ENCODE results near the gene SLIT2. TPM values are rescaled to one million over a fixed set of nuclear protein-coding genes. Genes with fewer than 3 reads are reported as not detected.

SLIT2 gene
- total RNA-seq, 6 experiments from 2014 or later: 0.87 to 2.5 (median 1.3) TPM

GRCh38 chr4:20259707-20260106, 8.0 kb downstream of the SLIT2 start:
- DNase-seq (no peak), ATAC-seq (no peak)
- H3K27ac ChIP-seq: no peak overlapping the region
- H3K27me3 ChIP-seq: peaks cover 0 to 3% of the 10 kb centered on the region in 2 donors
- H3K36me3 ChIP-seq: no peaks in the 10 kb centered on the region
- peaks cover 0 to 2% (median 0%) of the 10 kb centered on the region in 4 donors for H3K4me1 ChIP-seq
- TF ChIP-seq, protein P1, sequence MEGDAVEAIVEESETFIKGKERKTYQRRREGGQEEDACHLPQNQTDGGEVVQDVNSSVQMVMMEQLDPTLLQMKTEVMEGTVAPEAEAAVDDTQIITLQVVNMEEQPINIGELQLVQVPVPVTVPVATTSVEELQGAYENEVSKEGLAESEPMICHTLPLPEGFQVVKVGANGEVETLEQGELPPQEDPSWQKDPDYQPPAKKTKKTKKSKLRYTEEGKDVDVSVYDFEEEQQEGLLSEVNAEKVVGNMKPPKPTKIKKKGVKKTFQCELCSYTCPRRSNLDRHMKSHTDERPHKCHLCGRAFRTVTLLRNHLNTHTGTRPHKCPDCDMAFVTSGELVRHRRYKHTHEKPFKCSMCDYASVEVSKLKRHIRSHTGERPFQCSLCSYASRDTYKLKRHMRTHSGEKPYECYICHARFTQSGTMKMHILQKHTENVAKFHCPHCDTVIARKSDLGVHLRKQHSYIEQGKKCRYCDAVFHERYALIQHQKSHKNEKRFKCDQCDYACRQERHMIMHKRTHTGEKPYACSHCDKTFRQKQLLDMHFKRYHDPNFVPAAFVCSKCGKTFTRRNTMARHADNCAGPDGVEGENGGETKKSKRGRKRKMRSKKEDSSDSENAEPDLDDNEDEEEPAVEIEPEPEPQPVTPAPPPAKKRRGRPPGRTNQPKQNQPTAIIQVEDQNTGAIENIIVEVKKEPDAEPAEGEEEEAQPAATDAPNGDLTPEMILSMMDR (IDR thresholded peaks at IDR 0.05): no peak
- TF ChIP-seq POLR2A (IDR thresholded peaks at IDR 0.05): no peak
- H3K9me3 ChIP-seq: no peaks in the 10 kb centered on the region
- intact Hi-C loops (cut with DNase I): no loop called here
- H3K4me3 ChIP-seq: no peak overlapping the region

DNA sequence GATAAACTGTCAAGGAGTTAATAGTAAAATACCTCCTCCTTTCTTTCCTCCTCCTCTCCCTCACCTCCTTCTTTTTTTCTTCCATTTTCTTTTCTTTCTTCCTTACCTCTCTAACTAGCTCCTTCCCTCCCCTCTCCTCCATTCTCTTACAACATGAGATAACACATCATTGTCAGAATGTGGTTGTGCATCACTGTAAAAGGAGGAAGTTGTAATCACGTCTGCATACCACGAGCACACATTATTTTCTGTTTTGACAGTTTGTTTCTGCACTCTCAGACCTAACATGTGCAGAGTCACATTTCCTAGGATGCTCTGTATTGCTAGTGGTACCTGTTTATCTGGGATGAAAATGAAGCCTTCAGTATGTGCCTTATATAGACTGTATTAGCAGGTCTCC, 9.1 kb downstream of the SLIT2 start:
- ATAC-seq (no peak), DNase-seq (no peak)
- no peaks in the 10 kb centered on the region for H3K9me3 ChIP-seq
- intact Hi-C loops (cut with DNase I): no loop called here
- WGBS (ENCODE audit: insufficient coverage, low coverage, low lambda C conversion rate, missing lambda C conversion rate): 27% methylated on average over 2 of the region's 2 CpGs
- no peak for TF ChIP-seq POLR2A (IDR thresholded peaks at IDR 0.05)
- TF ChIP-seq, protein P1 (IDR thresholded peaks at IDR 0.05): no peak
- no peaks in the 10 kb centered on the region for H3K36me3 ChIP-seq
- no peak overlapping the region for H3K4me3 ChIP-seq
- no peaks in the 10 kb centered on the region for H3K4me1 ChIP-seq
- H3K27ac ChIP-seq: no peak overlapping the region
- no peaks in the 10 kb centered on the region for H3K27me3 ChIP-seq

DNA sequence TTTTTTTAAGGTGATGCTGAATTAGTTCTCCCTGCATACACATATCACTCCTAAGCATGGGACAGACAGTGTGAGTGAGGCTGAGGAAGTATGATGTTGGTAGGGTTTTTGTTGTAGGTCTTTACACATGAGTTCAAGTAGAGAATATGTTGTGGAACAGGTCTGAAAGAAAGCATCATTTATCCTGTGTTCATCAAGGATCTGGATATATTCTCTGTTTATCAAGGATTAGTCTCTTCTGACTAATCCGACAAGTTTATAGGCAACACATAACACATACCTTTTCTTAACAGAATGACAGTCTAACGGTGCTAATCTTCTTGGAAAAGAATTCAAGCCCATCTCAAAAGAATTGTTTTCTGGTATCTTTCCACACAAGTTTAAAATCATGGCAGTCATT, 10.5 kb downstream of the SLIT2 start:
- Histone ChIP-seq H3K36me3 (no peaks in the 10 kb centered on the region), H3K4me3 (no peak overlapping the region), H3K27me3 (no peaks in the 10 kb centered on the region), H3K9me3 (no peaks in the 10 kb centered on the region), H3K4me1 (no peaks in the 10 kb centered on the region), H3K27ac (no peak overlapping the region)
- no peak for ATAC-seq
- DNase-seq: no peak
- 65% methylated on average over 2 of the region's 2 CpGs for WGBS (ENCODE audit: insufficient coverage, low coverage, low lambda C conversion rate, missing lambda C conversion rate)
- TF ChIP-seq, protein P1 (IDR thresholded peaks at IDR 0.05): no peak
- no peak for TF ChIP-seq POLR2A (IDR thresholded peaks at IDR 0.05)
- intact Hi-C loops (cut with DNase I): no loop called here

DNA sequence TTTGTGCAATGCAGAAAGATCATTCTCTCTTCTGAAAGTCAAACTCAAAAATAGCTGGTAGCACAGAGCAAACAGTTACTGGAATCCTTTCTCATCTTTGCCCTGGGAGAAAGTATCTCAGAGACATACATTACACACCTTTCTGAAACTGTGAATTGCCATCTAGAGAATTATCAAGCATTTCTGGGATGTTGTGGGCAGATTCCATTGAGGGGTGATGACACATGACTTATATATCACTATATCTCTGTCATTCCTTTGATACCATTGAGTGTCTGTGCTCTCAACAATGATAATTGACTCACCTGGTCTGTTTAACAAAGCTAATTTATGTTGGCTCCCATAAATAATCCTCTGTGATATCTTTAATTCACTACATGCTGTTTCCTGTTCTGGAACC, 13.0 kb downstream of the SLIT2 start:
- Histone ChIP-seq H3K36me3 (no peaks in the 10 kb centered on the region), H3K4me1 (no peaks in the 10 kb centered on the region), H3K27ac (no peak overlapping the region), H3K4me3 (no peak overlapping the region), H3K9me3 (no peaks in the 10 kb centered on the region), H3K27me3 (no peaks in the 10 kb centered on the region)
- DNase-seq (no peak), ATAC-seq (no peak)
- TF ChIP-seq POLR2A (IDR thresholded peaks at IDR 0.05): no peak
- TF ChIP-seq, protein P1 (IDR thresholded peaks at IDR 0.05): no peak
- intact Hi-C loops (cut with DNase I): no loop called here

DNA sequence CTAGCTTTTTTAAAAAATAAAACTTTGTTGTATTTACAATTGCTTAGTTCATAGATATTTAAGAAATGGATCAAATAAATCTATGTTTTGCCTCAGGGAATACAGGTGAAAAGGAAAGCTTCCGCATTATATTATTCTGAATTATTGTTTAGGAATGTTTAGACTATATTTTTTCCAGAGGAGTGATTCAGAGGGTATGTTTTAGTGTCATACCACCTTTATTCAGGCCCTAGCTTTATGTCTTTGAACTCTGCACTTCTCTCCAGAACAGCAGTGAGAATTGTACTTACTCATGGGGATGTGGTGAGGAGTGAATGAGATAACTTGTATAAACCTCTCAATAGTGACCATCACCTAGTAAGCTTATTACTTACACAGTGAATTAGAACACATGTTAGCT, 14.0 kb downstream of the SLIT2 start:
- Histone ChIP-seq H3K4me1 (no peaks in the 10 kb centered on the region), H3K27me3 (no peaks in the 10 kb centered on the region), H3K36me3 (no peaks in the 10 kb centered on the region), H3K9me3 (no peaks in the 10 kb centered on the region), H3K27ac (no peak overlapping the region), H3K4me3 (no peak overlapping the region)
- intact Hi-C loops (cut with DNase I): no loop called here
- 87% methylated on average over 1 of the region's 1 CpG for WGBS (ENCODE audit: insufficient coverage, low coverage, low lambda C conversion rate, missing lambda C conversion rate)
- TF ChIP-seq, protein P1 (IDR thresholded peaks at IDR 0.05): no peak
- no peak for TF ChIP-seq POLR2A (IDR thresholded peaks at IDR 0.05)
- DNase-seq (no peak), ATAC-seq (no peak)
